ENCODE measurements around the gene SPNS2. TPM values are rescaled to one million over a fixed set of nuclear protein-coding genes. Genes with fewer than 3 reads are reported as not detected.

SPNS2 gene
- total RNA-seq (ENCODE audit: unreplicated experiment), result 73.0 TPM
- long read RNA-seq, partial matches to known transcripts, result 0 of 3 reads
- long read RNA-seq, other reads (novel, unspliced or antisense), result 2 of 3 reads

DNA sequence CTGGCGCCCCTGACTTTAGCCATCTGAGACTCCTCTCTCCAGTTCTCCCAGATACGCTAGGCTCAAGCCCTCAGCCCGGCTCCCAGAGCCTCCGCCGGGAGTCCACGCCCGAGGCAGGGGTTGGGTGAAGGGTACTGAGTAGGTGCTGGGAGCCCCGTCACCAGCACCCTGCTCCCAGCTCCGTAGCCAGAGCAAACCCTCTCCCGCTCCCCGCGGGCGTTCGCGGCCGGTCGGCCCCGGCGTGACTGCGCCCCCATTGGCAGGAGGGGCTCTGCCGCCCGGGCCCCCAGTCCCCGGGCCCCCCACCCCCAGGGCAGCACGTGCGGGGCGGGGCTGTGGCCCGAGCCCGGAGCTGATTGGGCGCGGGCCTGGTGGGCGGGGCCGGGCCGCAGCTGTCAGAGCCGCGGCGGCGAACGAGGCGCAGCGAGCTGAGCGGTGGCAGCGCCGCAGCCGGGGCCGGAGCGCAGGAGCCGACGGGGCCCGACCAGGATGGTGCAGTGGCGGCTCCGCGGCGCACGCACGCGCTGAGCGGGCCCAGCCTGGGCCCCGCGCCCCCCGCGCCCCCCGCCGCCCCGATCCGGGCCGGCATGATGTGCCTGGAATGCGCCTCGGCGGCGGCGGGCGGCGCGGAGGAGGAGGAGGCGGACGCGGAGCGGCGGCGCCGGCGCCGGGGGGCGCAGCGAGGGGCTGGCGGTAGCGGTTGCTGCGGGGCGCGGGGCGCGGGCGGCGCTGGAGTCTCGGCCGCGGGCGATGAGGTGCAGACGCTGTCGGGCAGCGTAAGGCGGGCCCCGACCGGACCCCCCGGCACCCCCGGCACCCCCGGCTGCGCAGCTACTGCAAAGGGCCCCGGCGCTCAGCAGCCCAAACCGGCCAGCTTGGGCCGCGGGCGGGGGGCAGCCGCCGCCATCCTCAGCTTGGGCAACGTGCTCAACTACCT is at the start of gene SPNS2:
Gene SPNS2 (plus strand): TSS at position 421 of the 937 bp plus-strand sequence. CDS start 167 bp downstream, at position 588.
- TF ChIP-seq CTCF (IDR thresholded peaks at IDR 0.05; ENCODE audit: partially characterized antibody, unreplicated experiment), result no peak
- peaks cover 11% of the 10 kb centered on the region for H3K9me3 Mint-ChIP-seq (ENCODE audit: unreplicated experiment)
- no peaks in the 10 kb centered on the region for H3K36me3 Mint-ChIP-seq (ENCODE audit: unreplicated experiment)
- peak; percentile 85 for DNase-seq
- H3K27me3 Mint-ChIP-seq (ENCODE audit: unreplicated experiment), result peaks cover 16% of the 10 kb centered on the region
- H3K4me3 Mint-ChIP-seq (ENCODE audit: unreplicated experiment), result peak within 1 kb of the TSS; percentile 87
- peaks cover 21% of the 10 kb centered on the region for H3K4me1 Mint-ChIP-seq (ENCODE audit: low read depth, unreplicated experiment)
- H3K27ac Mint-ChIP-seq (ENCODE audit: unreplicated experiment), result peak within 1 kb of the TSS; percentile 89

DNA sequence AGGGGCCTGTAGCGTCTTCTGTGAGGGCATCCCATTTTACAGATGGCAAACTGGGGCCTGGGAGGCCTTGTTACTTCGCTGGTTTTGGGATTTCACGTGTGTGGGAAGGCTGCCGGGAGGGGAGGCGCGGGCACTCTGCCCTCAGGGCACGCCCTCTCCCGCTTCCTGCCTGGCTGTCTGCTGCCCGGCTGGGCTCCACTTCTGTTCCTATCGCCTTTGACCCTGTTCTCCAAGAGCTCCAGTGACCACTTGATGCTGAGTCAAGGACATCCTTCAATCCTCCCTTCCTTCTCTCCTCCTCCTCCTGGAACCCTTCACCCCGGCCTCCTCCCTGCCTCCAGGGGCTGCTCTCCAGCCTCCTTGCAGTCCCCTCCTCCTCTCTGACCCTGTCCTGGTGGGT is 48.9 kb upstream of the SPNS2 start:
- no peak for DNase-seq
- TF ChIP-seq CTCF (IDR thresholded peaks at IDR 0.05; ENCODE audit: partially characterized antibody, unreplicated experiment), result no peak
- H3K27me3 Mint-ChIP-seq (ENCODE audit: unreplicated experiment), result peaks cover 9% of the 10 kb centered on the region
- H3K4me1 Mint-ChIP-seq (ENCODE audit: low read depth, unreplicated experiment), result no peaks in the 10 kb centered on the region
- H3K9me3 Mint-ChIP-seq (ENCODE audit: unreplicated experiment), result peaks cover 3% of the 10 kb centered on the region
- H3K4me3 Mint-ChIP-seq (ENCODE audit: unreplicated experiment), result no peak overlapping the region
- H3K27ac Mint-ChIP-seq (ENCODE audit: unreplicated experiment), result no peak overlapping the region
- no peaks in the 10 kb centered on the region for H3K36me3 Mint-ChIP-seq (ENCODE audit: unreplicated experiment)

DNA sequence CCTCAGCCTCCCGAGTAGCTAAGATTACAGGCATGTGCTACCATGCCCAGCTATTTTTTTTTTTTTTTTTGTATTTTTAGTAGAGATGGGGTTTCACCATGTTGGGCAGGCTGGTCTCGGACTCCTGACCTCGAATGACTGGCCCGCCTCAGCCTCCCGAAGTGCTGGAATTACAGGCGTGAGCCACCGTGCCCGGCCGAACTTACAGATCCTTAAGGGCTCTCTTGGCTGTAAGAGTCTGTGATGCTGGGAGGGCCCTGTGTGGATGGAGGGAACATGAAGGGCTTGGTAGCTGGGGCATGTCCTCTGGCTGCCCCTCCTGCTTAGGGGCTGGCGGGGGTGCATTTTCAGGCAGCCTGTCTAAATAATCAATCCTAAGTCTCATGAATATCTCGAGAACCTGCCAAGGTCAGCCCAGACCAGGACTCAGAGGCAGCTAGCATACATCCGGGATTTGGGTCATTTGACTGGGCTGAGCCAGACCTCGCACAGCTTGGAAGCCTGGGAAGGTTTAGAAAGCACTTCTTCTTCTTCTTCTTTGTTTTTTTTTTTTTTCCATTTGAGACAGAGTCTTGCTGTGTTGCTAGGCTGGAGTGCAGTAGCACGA is 47.9 kb upstream of the SPNS2 start:
- no peak for TF ChIP-seq CTCF (IDR thresholded peaks at IDR 0.05; ENCODE audit: partially characterized antibody, unreplicated experiment)
- Mint-ChIP-seq H3K9me3 (ENCODE audit: unreplicated experiment) (peaks cover 3% of the 10 kb centered on the region), H3K4me1 (ENCODE audit: low read depth, unreplicated experiment) (no peaks in the 10 kb centered on the region), H3K27me3 (ENCODE audit: unreplicated experiment) (peaks cover 9% of the 10 kb centered on the region), H3K27ac (ENCODE audit: unreplicated experiment) (no peak overlapping the region), H3K4me3 (ENCODE audit: unreplicated experiment) (no peak overlapping the region), H3K36me3 (ENCODE audit: unreplicated experiment) (no peaks in the 10 kb centered on the region)
- DNase-seq, result no peak

GRCh38 chr17:4453812-4454591 is 44.7 kb upstream of the SPNS2 start:
- H3K4me1 Mint-ChIP-seq (ENCODE audit: low read depth, unreplicated experiment), result no peaks in the 10 kb centered on the region
- H3K36me3 Mint-ChIP-seq (ENCODE audit: unreplicated experiment), result no peaks in the 10 kb centered on the region
- peaks cover 7% of the 10 kb centered on the region for H3K27me3 Mint-ChIP-seq (ENCODE audit: unreplicated experiment)
- TF ChIP-seq CTCF (IDR thresholded peaks at IDR 0.05; ENCODE audit: partially characterized antibody, unreplicated experiment), result no peak
- peaks cover 2% of the 10 kb centered on the region for H3K9me3 Mint-ChIP-seq (ENCODE audit: unreplicated experiment)
- no peak overlapping the region for H3K27ac Mint-ChIP-seq (ENCODE audit: unreplicated experiment)
- no peak overlapping the region for H3K4me3 Mint-ChIP-seq (ENCODE audit: unreplicated experiment)
- DNase-seq, result no peak

All from glutamatergic neuron (in vitro differentiated cells).